H1 (cell line): Measurements from ENCODE around the gene RAB11FIP5. TPM values are rescaled to one million over a fixed set of nuclear protein-coding genes. Genes with fewer than 3 reads are reported as not detected.

Experiments used
- CHD1 ChIP-seq: IDR thresholded peaks from 2 replicates; pipeline ENCODE4 v1.6.1; 2012; ENCODE audit warnings: low read depth, low read length, improper control_type of control experiment
- CREB1 ChIP-seq: IDR thresholded peaks from 2 replicates; pipeline ENCODE4 v1.6.1; 2012; ENCODE audit warnings: inconsistent platforms
- CTBP2 ChIP-seq: IDR thresholded peaks from 2 replicates; pipeline ENCODE4 v1.7.0; 2011; ENCODE audit warnings: borderline replicate concordance, mild to moderate bottlenecking, moderate library complexity, mixed read lengths, low read length; ENCODE audit not compliant: insufficient read depth, insufficient read length
- CTCF ChIP-seq, 3 experiments: IDR thresholded peaks; 1 replicate in 2 of 3; 2 replicates in 1 of 3; pipeline versions ENCODE4 v1.5.1 to v1.6.1; 2011; ENCODE audit warnings: low read length in 3 of 3, mild to moderate bottlenecking in 3 of 3, inconsistent platforms in 2 of 3, low read depth in 1 of 3, moderate library complexity in 1 of 3; ENCODE audit not compliant: insufficient read depth in 1 of 3; ENCODE audit errors: control extremely low read depth in 1 of 3
- KDM1A ChIP-seq: fragments of 200-600, 300-600 bp; sonication (generic); IDR thresholded peaks from 2 replicates; pipeline ENCODE4 v1.7.1; 2016; ENCODE audit warnings: mild to moderate bottlenecking, low read length, borderline replicate concordance
- KDM5A ChIP-seq: fragments of 200-600 bp; IDR thresholded peaks from 2 replicates; pipeline ENCODE4 v1.7.1; 2012; ENCODE audit warnings: mild to moderate bottlenecking, low read length, inconsistent platforms, mixed read lengths
- MAX ChIP-seq: IDR thresholded peaks from 2 replicates; pipeline ENCODE4 v1.6.1; 2012; ENCODE audit warnings: inconsistent platforms
- RAD21 ChIP-seq, 2 experiments: IDR thresholded peaks in 1 of 2; conservative IDR thresholded peaks in 1 of 2; 2 replicates each; pipeline ENCODE4 v1.6.1; 2011; ENCODE audit warnings: low read depth in 2 of 2, low read length in 2 of 2, improper control_type of control experiment in 1 of 2, inconsistent platforms in 1 of 2, mild to moderate bottlenecking in 1 of 2, moderate library complexity in 1 of 2
- RNF2 ChIP-seq: fragments of 200-900, 300-1000 bp; sonication (generic); IDR thresholded peaks from 2 replicates; pipeline ENCODE4 v1.7.1; 2016; ENCODE audit warnings: borderline replicate concordance, low read depth, mild to moderate bottlenecking, antibody characterized with exemption, low read length; ENCODE audit not compliant: poor library complexity, severe bottlenecking; ENCODE audit errors: missing control alignments
- SP2 ChIP-seq: IDR thresholded peaks from 2 replicates; pipeline ENCODE4 v1.6.1; 2012; ENCODE audit warnings: mild to moderate bottlenecking, low read length, inconsistent platforms
- YY1 ChIP-seq: IDR thresholded peaks from 2 replicates; pipeline ENCODE4 v1.6.1; 2011; ENCODE audit warnings: low read depth, mild to moderate bottlenecking, low read length
- ZNF274 ChIP-seq: IDR thresholded peaks from 2 replicates; pipeline ENCODE4 v1.7.0; 2012; ENCODE audit warnings: low read length, borderline replicate concordance; ENCODE audit errors: extremely low read depth
- polyA plus RNA-seq, 7 experiments: library from polyadenylated mRNA; depleted of rRNA in 3 of 7; stranded (reverse) in 5 of 7; unstranded in 2 of 7; fragments of >200 nt in 5 of 7; fragments of 200-250 nt in 2 of 7; gene quantifications; 1 replicate in 5 of 7; 2 replicates in 1 of 7; 4 replicates in 1 of 7; pipeline versions ENCODE4 v1.2.1 to v1.2.3, GENCODE V29; 2011 to 2013; ENCODE audit warnings: missing spikeins in 2 of 7, mixed read lengths in 2 of 7
- total RNA-seq: library from RNA; stranded (reverse); fragmentation: NEBNext Ultra II Directional; extraction: Animal tissue kit (Norgen Biotek cat#: 25700); gene quantifications from 2 replicates; pipeline ENCODE4 v1.2.1, GENCODE V29; 2021

Gene RAB11FIP5
- total and polyA plus RNA-seq, 2 of the 8 experiments (the other 6 are each of a cell fraction or from before 2014, with no cell fraction given) = 6.3 to 17.0 TPM

GRCh38 chr2:73035899-73036711 lies 76.6 kb downstream of the RAB11FIP5 start (continued):
- peak; percentile 75 to 91 (median 81) for TF ChIP-seq CTCF (IDR thresholded peaks at IDR 0.05; ENCODE audit: control extremely low read depth in 1 of 3, insufficient read depth in 1 of 3, low read depth in 1 of 3, low read length in 3 of 3)
- TF ChIP-seq CTBP2 = no peak
- TF ChIP-seq CHD1 = no peak
- 0 out of 2 replicates have a peak, but pooled peaks have one; percentile 9 for TF ChIP-seq YY1
- TF ChIP-seq KDM5A = no peak
- no peak for TF ChIP-seq ZNF274
- peak; percentile 43; the same call in 1 of the 2 replicates for TF ChIP-seq KDM1A
- no peak for TF ChIP-seq SP2
- TF ChIP-seq RAD21 (IDR thresholded peaks at IDR 0.05 in 1 of 2, conservative IDR thresholded peaks at IDR 0.05 in 1 of 2; ENCODE audit: low read depth in 2 of 2, low read length in 2 of 2) = peak; percentile 30 to 40; a peak in 3 of 4 replicates
- peak; percentile 48; the same call in 1 of the 2 replicates for TF ChIP-seq CREB1
- 0 out of 2 replicates have a peak, but pooled peaks have one; percentile 25 for TF ChIP-seq MAX
- TF ChIP-seq RNF2 = no peak
